A549 (cell line): ENCODE data around the gene SERPINE2. TPM values are rescaled to one million over a fixed set of nuclear protein-coding genes. Genes with fewer than 3 reads are reported as not detected.
A peak's percentile ranks its signal among the peaks of the same experiment; 100 is the strongest.

ENCODE experiments used
- ATAC-seq, 2 experiments: fragments of 200-7000 bp in 1 of 2; fragments of >200 bp in 1 of 2; cut with Nextera tagmentation in 1 of 2; cut with Tn5 transposase in 1 of 2; 3 replicates each; pipeline versions ENCODE4 v1.8.0 to v1.9.1; 2018 to 2020; ENCODE audit warnings: mild to moderate bottlenecking in 1 of 2, moderate library complexity in 1 of 2
- CTCF ChIA-PET: fragments of 300-600 bp; sonication (Branson Sonifier 250); formaldehyde crosslinking; extraction: SDS; loops from one replicate; lab custom pipeline; 2021; ENCODE audit warnings: antibody characterized with exemption, inconsistent platforms; lab: Yijun Ruan, JAX
- POLR2A ChIA-PET: fragments of 350-600 bp; formaldehyde crosslinking; extraction: SDS; loops from one replicate; lab custom pipeline; 2021; ENCODE audit warnings: antibody characterized with exemption, inconsistent platforms; lab: Yijun Ruan, JAX
- DNase-seq, 2 experiments: peaks; one replicate each; pipeline versions ENCODE4 v3.0.0 to v3.0.0-alpha.2; 2011 to 2016; ENCODE audit warnings: low read depth in 1 of 2, low spot score in 1 of 2
- FAIRE-seq: peaks from 2 replicates; lab custom pipeline; 2011; peaks lifted over from hg19 to GRCh38; lab: Jason Lieb, UNC
- H3K27ac ChIP-seq, 2 experiments: fragments of >200 bp; sonication (Bioruptor Twin); formaldehyde crosslinking; 3 replicates each; pipeline ENCODE4 v1.5.1; 2016 to 2017
- H3K4me1 ChIP-seq: fragments of >200 bp; sonication (Bioruptor Twin); formaldehyde crosslinking; 3 replicates; pipeline ENCODE4 v1.6.1; 2016
- H3K4me2 ChIP-seq: fragments of >200 bp; sonication (Bioruptor Twin); formaldehyde crosslinking; 3 replicates; pipeline ENCODE4 v1.6.1; 2016
- H3K4me3 ChIP-seq: fragments of >200 bp; sonication (Bioruptor Twin); formaldehyde crosslinking; 3 replicates; pipeline ENCODE4 v1.5.1; 2016
- H3K9me3 ChIP-seq: fragments of >200 bp; sonication (Bioruptor Twin); formaldehyde crosslinking; 3 replicates; pipeline ENCODE4 v1.6.1; 2016
- EHMT2 ChIP-seq: fragments of 200-600 bp; sonication (generic); IDR thresholded peaks from 2 replicates; pipeline ENCODE4 v1.6.1; 2016; ENCODE audit warnings: antibody characterized with exemption, low read depth, mild to moderate bottlenecking, moderate library complexity
- EP300 ChIP-seq, 2 experiments: fragments of >200 bp; sonication (Bioruptor Twin); formaldehyde crosslinking; IDR thresholded peaks; 2 replicates in 1 of 2; 3 replicates in 1 of 2; pipeline ENCODE4 v1.6.1; 2016 to 2017
- GATA3 ChIP-seq: IDR thresholded peaks from 2 replicates; pipeline ENCODE4 v1.6.1; 2012; ENCODE audit warnings: borderline replicate concordance
- HDAC2 ChIP-seq: fragments of 200-600 bp; sonication (generic); IDR thresholded peaks from 2 replicates; pipeline ENCODE4 v1.6.1; 2016
- HEYL ChIP-seq: fragments of 250-450 bp; sonication (Bioruptor Pico); IDR thresholded peaks from 2 replicates; pipeline ENCODE4 v1.8.0; 2021; ENCODE audit warnings: mild to moderate bottlenecking, moderate library complexity
- HOXA7 ChIP-seq: fragments of 250-450 bp; sonication (Bioruptor Pico); IDR thresholded peaks from 2 replicates; pipeline ENCODE4 v1.5.0; 2020; ENCODE audit warnings: mild to moderate bottlenecking, moderate library complexity
- HOXB13 ChIP-seq: fragments of 250-450 bp; sonication (Bioruptor Pico); IDR thresholded peaks from 2 replicates; pipeline ENCODE4 v1.5.0; 2020; ENCODE audit warnings: low read depth, mild to moderate bottlenecking, moderate library complexity
- JUN ChIP-seq, 2 experiments: fragments of >200 bp; sonication (Bioruptor Twin); formaldehyde crosslinking; IDR thresholded peaks; 2 replicates in 1 of 2; 3 replicates in 1 of 2; pipeline ENCODE4 v1.6.1; 2016 to 2017
- JUNB ChIP-seq: fragments of >200 bp; sonication (Bioruptor Twin); formaldehyde crosslinking; IDR thresholded peaks from 2 replicates; pipeline ENCODE4 v1.6.1; 2016
- KDM1A ChIP-seq: fragments of 200-600 bp; sonication (generic); IDR thresholded peaks from 2 replicates; pipeline ENCODE4 v1.6.1; 2016; ENCODE audit warnings: low read depth, mild to moderate bottlenecking
- KDM5A ChIP-seq: fragments of 200-600 bp; sonication (generic); IDR thresholded peaks from 2 replicates; pipeline ENCODE4 v1.6.1; 2016; ENCODE audit warnings: antibody characterized with exemption, mild to moderate bottlenecking
- MAFK ChIP-seq: fragments of 450-650 bp; IDR thresholded peaks from 2 replicates; pipeline ENCODE4 v1.6.1; 2014; ENCODE audit not compliant: partially characterized antibody
- NFE2L2 ChIP-seq: fragments of 150-350 bp; conservative IDR thresholded peaks from 2 replicates; pipeline ENCODE4 v1.6.1; 2014; ENCODE audit warnings: low read length
- PBX3 ChIP-seq: IDR thresholded peaks from 2 replicates; pipeline ENCODE4 v1.6.1; 2012
- PHF8 ChIP-seq: fragments of 200-600 bp; sonication (generic); IDR thresholded peaks from 2 replicates; pipeline ENCODE4 v1.6.1; 2016; ENCODE audit warnings: low read depth, mild to moderate bottlenecking, antibody characterized with exemption, moderate library complexity, borderline replicate concordance
- POLR2A ChIP-seq: IDR thresholded peaks from 2 replicates; pipeline ENCODE4 v1.6.1; 2012; ENCODE audit warnings: mild to moderate bottlenecking, low read length
- POLR2AphosphoS2 ChIP-seq: conservative IDR thresholded peaks from 2 replicates; pipeline ENCODE4 v1.6.1; 2012; ENCODE audit warnings: low read length, improper control_type of control experiment, inconsistent platforms
- RAD21 ChIP-seq, 2 experiments: fragments of >200 bp in 1 of 2; sonication (Bioruptor Twin) in 1 of 2; formaldehyde crosslinking in 1 of 2; IDR thresholded peaks in 1 of 2; conservative IDR thresholded peaks in 1 of 2; 2 replicates in 1 of 2; 3 replicates in 1 of 2; pipeline ENCODE4 v1.6.1; 2012 to 2018; ENCODE audit warnings: inconsistent platforms in 1 of 2
- RFX5 ChIP-seq: fragments of 450-650 bp; IDR thresholded peaks from 2 replicates; pipeline ENCODE4 v1.7.1; 2014; ENCODE audit warnings: antibody characterized with exemption, mild to moderate bottlenecking, moderate library complexity
- ZC3H11A ChIP-seq: fragments of 450-650 bp; IDR thresholded peaks from 2 replicates; pipeline ENCODE4 v1.6.1; 2014; ENCODE audit warnings: antibody characterized with exemption, mild to moderate bottlenecking
- ZNF302 ChIP-seq: fragments of 250-450 bp; sonication (Bioruptor Pico); IDR thresholded peaks from 2 replicates; pipeline ENCODE4 v1.9.0; 2021; ENCODE audit warnings: inconsistent platforms, mild to moderate bottlenecking, moderate library complexity
- WGBS: methylation state at CpG from one replicate; pipeline ENCODE4 v1.1.6; 2017; ENCODE audit errors: missing lambda C conversion rate; 5-methylcytosine and 5-hydroxymethylcytosine counted together
- polyA plus RNA-seq, 4 experiments: library from polyadenylated mRNA; depleted of rRNA in 3 of 4; stranded (reverse); fragments of >200 nt; fragmentation: RNase III in 1 of 4; extraction: RNeasy Plus Mini Kit Qiagen cat#74134 plus additional on column Dnase treatment in 1 of 4; gene quantifications; 2 replicates in 3 of 4; 3 replicates in 1 of 4; pipeline ENCODE4 v1.2.3, GENCODE V29; 2011 to 2017
- TF ChIP-seq, protein P1 (sequence below): IDR thresholded peaks from 2 replicates; pipeline ENCODE4 v1.6.1; 2012
- TF ChIP-seq, protein P2 (sequence below): fragments of 250-450 bp; sonication (Bioruptor Pico); IDR thresholded peaks from 2 replicates; pipeline ENCODE4 v1.5.0; 2021; ENCODE audit warnings: mild to moderate bottlenecking, moderate library complexity, borderline replicate concordance
- TF ChIP-seq, protein P3 (sequence below): fragments of 450-650 bp; IDR thresholded peaks from 2 replicates; pipeline ENCODE4 v1.6.1; 2014; ENCODE audit warnings: antibody characterized with exemption
- TF ChIP-seq, protein P4 (sequence below): fragments of >200 bp; sonication (Bioruptor Twin); formaldehyde crosslinking; IDR thresholded peaks from 3 replicates; pipeline ENCODE4 v1.6.1; 2016
- TF ChIP-seq, protein P5 (sequence below): IDR thresholded peaks from 2 replicates; pipeline ENCODE4 v1.6.1; 2012; ENCODE audit warnings: low read depth, borderline replicate concordance

Gene SERPINE2
- polyA plus RNA-seq, 2 of the 4 experiments (the other 2 are of a cell fraction): 58.6 to 88.2 TPM

DNA sequence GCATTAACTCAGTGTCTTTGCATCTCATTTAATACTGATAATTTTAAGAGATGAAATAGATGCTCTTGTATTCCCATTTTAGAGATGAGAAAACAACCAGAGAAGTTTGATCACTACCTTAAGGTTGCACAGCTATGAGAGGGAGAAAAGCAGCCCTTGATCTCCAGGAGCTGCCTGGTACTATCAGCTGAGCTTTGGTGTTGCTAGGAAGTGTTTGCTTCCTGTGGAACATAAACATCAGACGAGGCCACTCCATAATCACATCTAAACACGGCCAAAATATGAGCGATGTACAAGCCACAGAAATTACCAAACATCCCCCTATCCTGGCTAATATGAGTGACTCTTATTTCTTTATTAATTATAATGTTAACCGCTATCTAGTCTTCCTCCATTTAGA, 93.3 kb downstream of the SERPINE2 start (continued):
- no peak for TF ChIP-seq HEYL (CRISPR knock-in tag)
- TF ChIP-seq JUNB: no peak
- TF ChIP-seq, protein P1, sequence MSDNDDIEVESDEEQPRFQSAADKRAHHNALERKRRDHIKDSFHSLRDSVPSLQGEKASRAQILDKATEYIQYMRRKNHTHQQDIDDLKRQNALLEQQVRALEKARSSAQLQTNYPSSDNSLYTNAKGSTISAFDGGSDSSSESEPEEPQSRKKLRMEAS: no peak

- 0% methylated on average over 20 of the region's 87 CpGs for WGBS
- H3K4me2 ChIP-seq: peak within 1 kb of the TSS; percentile 84
Measured at GRCh38 chr2:223944703-223945531, 94.2 kb downstream of the SERPINE2 start, which contains the start of gene WDFY1. Gene WDFY1 (minus strand): TSS chr2:223945335. CDS start chr2:223945284, 51 bp downstream.

GRCh38 chr2:223944166-223944702, 94.9 kb downstream of the SERPINE2 start:
- peak; percentile 68 to 72 for ATAC-seq
- FAIRE-seq: no peak
- 1% methylated on average over 35 of the region's 46 CpGs for WGBS
- peak overlapping the region; percentile 93 to 99 for H3K27ac ChIP-seq
- peak overlapping the region; percentile 72 for H3K4me3 ChIP-seq
- no peaks in the 10 kb centered on the region for H3K9me3 ChIP-seq
- peak in 1 of 2 experiments; percentile 41 for DNase-seq
- peak overlapping the region; percentile 84 for H3K4me2 ChIP-seq
- ChIA-PET CTCF (interaction anchor here (0.8 to 0.9 kb wide), 2 partner anchors 11 to 183 kb away, joined by 3 to 4 read pairs; no protein-coding TSS in a partner anchor), POLR2A (interaction anchor here (1.1 kb wide), 1 partner anchor 83 kb away, joined by 7 read pairs; no protein-coding TSS in a partner anchor)
- peaks cover 26% of the 10 kb centered on the region for H3K4me1 ChIP-seq
- no peak for TF ChIP-seq POLR2AphosphoS2
- TF ChIP-seq HOXB13 (CRISPR knock-in tag): no peak
- no peak for TF ChIP-seq KDM1A
- no peak for TF ChIP-seq ZNF302
- no peak for TF ChIP-seq NFE2L2
- TF ChIP-seq, protein P2, sequence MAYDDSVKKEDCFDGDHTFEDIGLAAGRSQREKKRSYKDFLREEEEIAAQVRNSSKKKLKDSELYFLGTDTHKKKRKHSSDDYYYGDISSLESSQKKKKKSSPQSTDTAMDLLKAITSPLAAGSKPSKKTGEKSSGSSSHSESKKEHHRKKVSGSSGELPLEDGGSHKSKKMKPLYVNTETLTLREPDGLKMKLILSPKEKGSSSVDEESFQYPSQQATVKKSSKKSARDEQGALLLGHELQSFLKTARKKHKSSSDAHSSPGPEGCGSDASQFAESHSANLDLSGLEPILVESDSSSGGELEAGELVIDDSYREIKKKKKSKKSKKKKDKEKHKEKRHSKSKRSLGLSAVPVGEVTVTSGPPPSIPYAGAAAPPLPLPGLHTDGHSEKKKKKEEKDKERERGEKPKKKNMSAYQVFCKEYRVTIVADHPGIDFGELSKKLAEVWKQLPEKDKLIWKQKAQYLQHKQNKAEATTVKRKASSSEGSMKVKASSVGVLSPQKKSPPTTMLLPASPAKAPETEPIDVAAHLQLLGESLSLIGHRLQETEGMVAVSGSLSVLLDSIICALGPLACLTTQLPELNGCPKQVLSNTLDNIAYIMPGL (CRISPR knock-in tag): no peak
- TF ChIP-seq POLR2A: no peak
- no peak for TF ChIP-seq EHMT2
- TF ChIP-seq ZC3H11A: no peak
- no peak for TF ChIP-seq MAFK
- no peak for TF ChIP-seq RAD21 (conservative IDR thresholded peaks at IDR 0.05 in 1 of 2, IDR thresholded peaks at IDR 0.05 in 1 of 2)
- no peak for TF ChIP-seq GATA3

More at GRCh38 chr2:223944703-223945531, 94.2 kb downstream of the SERPINE2 start, which contains the start of gene WDFY1:
- Histone ChIP-seq H3K4me3 (peak within 1 kb of the TSS; percentile 72), H3K9me3 (no peaks in the 10 kb centered on the region), H3K4me1 (peaks cover 23% of the 10 kb centered on the region), H3K27ac (peak within 1 kb of the TSS; percentile 93 to 99)
- FAIRE-seq (no peak), DNase-seq (peak; percentile 89 to 91), ATAC-seq (peak; percentile 90 to 94)
- TF ChIP-seq, protein P3, sequence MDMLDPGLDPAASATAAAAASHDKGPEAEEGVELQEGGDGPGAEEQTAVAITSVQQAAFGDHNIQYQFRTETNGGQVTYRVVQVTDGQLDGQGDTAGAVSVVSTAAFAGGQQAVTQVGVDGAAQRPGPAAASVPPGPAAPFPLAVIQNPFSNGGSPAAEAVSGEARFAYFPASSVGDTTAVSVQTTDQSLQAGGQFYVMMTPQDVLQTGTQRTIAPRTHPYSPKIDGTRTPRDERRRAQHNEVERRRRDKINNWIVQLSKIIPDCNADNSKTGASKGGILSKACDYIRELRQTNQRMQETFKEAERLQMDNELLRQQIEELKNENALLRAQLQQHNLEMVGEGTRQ: peak; percentile 62; the same call in 1 of the 2 replicates
- TF ChIP-seq RFX5 (no peak), PHF8 (peak; percentile 95), PBX3 (peak; percentile 89), HOXA7 (CRISPR knock-in tag) (no peak), KDM5A (peak; percentile 84), EP300 (IDR thresholded peaks at IDR 0.05) (peak in 1 of 2 experiments; percentile 17; a peak in 1 of 5 replicates), RAD21 (conservative IDR thresholded peaks at IDR 0.05 in 1 of 2, IDR thresholded peaks at IDR 0.05 in 1 of 2) (peak in 1 of 2 experiments; percentile 41; a peak in 3 of 5 replicates), GATA3 (peak; percentile 70; the same call in 1 of the 2 replicates), POLR2A (peak; percentile 96), HDAC2 (no peak), JUN (IDR thresholded peaks at IDR 0.05) (peak; percentile 42 to 88; a peak in 3 of 5 replicates)
- TF ChIP-seq, protein P4, sequence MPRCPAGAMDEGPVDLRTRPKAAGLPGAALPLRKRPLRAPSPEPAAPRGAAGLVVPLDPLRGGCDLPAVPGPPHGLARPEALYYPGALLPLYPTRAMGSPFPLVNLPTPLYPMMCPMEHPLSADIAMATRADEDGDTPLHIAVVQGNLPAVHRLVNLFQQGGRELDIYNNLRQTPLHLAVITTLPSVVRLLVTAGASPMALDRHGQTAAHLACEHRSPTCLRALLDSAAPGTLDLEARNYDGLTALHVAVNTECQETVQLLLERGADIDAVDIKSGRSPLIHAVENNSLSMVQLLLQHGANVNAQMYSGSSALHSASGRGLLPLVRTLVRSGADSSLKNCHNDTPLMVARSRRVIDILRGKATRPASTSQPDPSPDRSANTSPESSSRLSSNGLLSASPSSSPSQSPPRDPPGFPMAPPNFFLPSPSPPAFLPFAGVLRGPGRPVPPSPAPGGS: peak; percentile 76; the same call in 1 of the 3 replicates
- TF ChIP-seq, protein P5, sequence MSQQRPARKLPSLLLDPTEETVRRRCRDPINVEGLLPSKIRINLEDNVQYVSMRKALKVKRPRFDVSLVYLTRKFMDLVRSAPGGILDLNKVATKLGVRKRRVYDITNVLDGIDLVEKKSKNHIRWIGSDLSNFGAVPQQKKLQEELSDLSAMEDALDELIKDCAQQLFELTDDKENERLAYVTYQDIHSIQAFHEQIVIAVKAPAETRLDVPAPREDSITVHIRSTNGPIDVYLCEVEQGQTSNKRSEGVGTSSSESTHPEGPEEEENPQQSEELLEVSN: 0 out of 2 replicates have a peak, but pooled peaks have one; percentile 61
- TF ChIP-seq, protein P1: peak; percentile 75
- ChIA-PET CTCF (no interaction called here), POLR2A (interaction anchor here (0.6 to 0.9 kb wide), 4 partner anchors 9 to 84 kb away, joined by 3 to 5 read pairs (median 3); no protein-coding TSS in a partner anchor)
